Suprapubic skin (tissue), 4 donors: Measurements from ENCODE around the gene GRK7. TPM values are rescaled to one million over a fixed set of nuclear protein-coding genes. Genes with fewer than 3 reads are reported as not detected.
"Not testable (repeated sequence)": the region's sequence is repeated elsewhere in the genome, so short reads cannot be mapped to it uniquely, and the experiment has no call there.

ENCODE experiments used
- DNase-seq, 2 donors: peaks; one replicate each; pipeline ENCODE4 v3.0.0-alpha.2; 2019; ENCODE audit warnings: low spot score in 2 of 2
- H3K27ac ChIP-seq: fragments of 200-600 bp; sonication (generic); one replicate; pipeline ENCODE4 v1.5.1; 2019
- H3K27me3 ChIP-seq: fragments of 200-600 bp; sonication (generic); one replicate; pipeline ENCODE4 v1.5.1; 2019
- H3K36me3 ChIP-seq: fragments of 200-600 bp; sonication (generic); one replicate; pipeline ENCODE4 v1.5.1; 2019
- H3K4me1 ChIP-seq: fragments of 200-600 bp; sonication (generic); one replicate; pipeline ENCODE4 v1.5.1; 2019
- H3K4me3 ChIP-seq: fragments of 200-600 bp; sonication (generic); one replicate; pipeline ENCODE4 v1.5.1; 2019; ENCODE audit warnings: mild to moderate bottlenecking
- H3K9me3 ChIP-seq: fragments of 200-600 bp; sonication (generic); one replicate; pipeline ENCODE4 v1.5.1; 2019
- CTCF ChIP-seq, 2 donors: fragments of 200-600 bp in 1 of 2; fragments of 450-650 bp in 1 of 2; sonication (generic) in 1 of 2; IDR thresholded peaks; one replicate each; pipeline ENCODE4 v1.5.1; 2016 to 2019; ENCODE audit warnings: antibody characterized with exemption in 2 of 2, mild to moderate bottlenecking in 1 of 2, moderate library complexity in 1 of 2
- EP300 ChIP-seq: sonication (generic); formaldehyde crosslinking; IDR thresholded peaks from one replicate; pipeline ENCODE4 v1.6.1; 2017; ENCODE audit warnings: antibody characterized with exemption
- POLR2A ChIP-seq, 2 donors: fragments of 450-650 bp; IDR thresholded peaks; one replicate each; pipeline ENCODE4 v1.6.1; 2017; ENCODE audit warnings: antibody characterized with exemption in 2 of 2, mild to moderate bottlenecking in 2 of 2, moderate library complexity in 2 of 2
- POLR2AphosphoS5 ChIP-seq, 3 donors: sonication (generic); formaldehyde crosslinking; IDR thresholded peaks; one replicate each; pipeline ENCODE4 v1.6.1; 2017; ENCODE audit warnings: antibody characterized with exemption in 3 of 3
- WGBS: methylation state at CpG from one replicate; pipeline ENCODE4 v1.1.5; 2018; 5-methylcytosine and 5-hydroxymethylcytosine counted together
- total RNA-seq, 4 donors: library from RNA; depleted of rRNA; stranded (reverse); fragments of >200 nt; gene quantifications; one replicate each; pipeline ENCODE4 v1.1.0, GENCODE V29; 2016

The GRK7 gene
- total RNA-seq, 4 donors from 2014 or later, result 0.11 to 1.2 TPM; not detected in 2

- H3K4me3 ChIP-seq, result peak overlapping the region; percentile 88
- 62% methylated on average over 2 of the region's 2 CpGs for WGBS
- H3K36me3 ChIP-seq, result peaks cover 4% of the 10 kb centered on the region
- DNase-seq, result no peak
- TF ChIP-seq CTCF (IDR thresholded peaks at IDR 0.05) (no peak), POLR2AphosphoS5 (IDR thresholded peaks at IDR 0.05) (no peak), POLR2A (IDR thresholded peaks at IDR 0.05) (no peak), EP300 (no peak)
- H3K27me3 ChIP-seq, result no peaks in the 10 kb centered on the region
- peak overlapping the region; percentile 96 for H3K27ac ChIP-seq
- H3K4me1 ChIP-seq, result peaks cover 42% of the 10 kb centered on the region
- H3K9me3 ChIP-seq, result no peaks in the 10 kb centered on the region
Observed at GRCh38 chr3:141739731-141740130, 23.5 kb upstream of the GRK7 start.

- peak overlapping the region; percentile 88 for H3K4me3 ChIP-seq
- H3K4me1 ChIP-seq, result peaks cover 42% of the 10 kb centered on the region
Observed at GRCh38 chr3:141740349-141740748, 22.9 kb upstream of the GRK7 start.

GRCh38 chr3:141743305-141743704, 19.9 kb upstream of the GRK7 start:
- H3K27me3 ChIP-seq, result no peaks in the 10 kb centered on the region
- peaks cover 40% of the 10 kb centered on the region for H3K36me3 ChIP-seq
- peaks cover 42% of the 10 kb centered on the region for H3K4me1 ChIP-seq
- DNase-seq, result no peak
- no peak overlapping the region for H3K4me3 ChIP-seq
- H3K9me3 ChIP-seq, result no peaks in the 10 kb centered on the region
- TF ChIP-seq POLR2AphosphoS5 (IDR thresholded peaks at IDR 0.05) (no peak), CTCF (IDR thresholded peaks at IDR 0.05) (no peak), EP300 (no peak), POLR2A (IDR thresholded peaks at IDR 0.05) (no peak)
- H3K27ac ChIP-seq, result no peak overlapping the region
- 37% methylated on average over 1 of the region's 1 CpG for WGBS

More at GRCh38 chr3:141740349-141740748, 22.9 kb upstream of the GRK7 start:
- no peaks in the 10 kb centered on the region for H3K27me3 ChIP-seq
- H3K36me3 ChIP-seq, result peaks cover 10% of the 10 kb centered on the region
- no peak overlapping the region for H3K27ac ChIP-seq
- DNase-seq, result no peak
- no peaks in the 10 kb centered on the region for H3K9me3 ChIP-seq
- TF ChIP-seq POLR2AphosphoS5 (IDR thresholded peaks at IDR 0.05) (no peak), CTCF (IDR thresholded peaks at IDR 0.05) (no peak), EP300 (no peak), POLR2A (IDR thresholded peaks at IDR 0.05) (no peak)

- Histone ChIP-seq H3K27ac (no peak overlapping the region), H3K27me3 (no peaks in the 10 kb centered on the region), H3K36me3 (peaks cover 61% of the 10 kb centered on the region), H3K9me3 (no peaks in the 10 kb centered on the region), H3K4me1 (peaks cover 18% of the 10 kb centered on the region), H3K4me3 (no peak overlapping the region)
- DNase-seq, result no peak
- WGBS, result 69% methylated on average over 4 of the region's 4 CpGs
- TF ChIP-seq POLR2AphosphoS5 (IDR thresholded peaks at IDR 0.05) (no peak), CTCF (IDR thresholded peaks at IDR 0.05) (no peak), EP300 (no peak)
Observed at GRCh38 chr3:141746962-141747361, 16.2 kb upstream of the GRK7 start.

- WGBS, result 96% methylated on average over 3 of the region's 3 CpGs
- TF ChIP-seq POLR2AphosphoS5 (IDR thresholded peaks at IDR 0.05), result no peak
- no peak for TF ChIP-seq POLR2A (IDR thresholded peaks at IDR 0.05)
- Histone ChIP-seq H3K27ac (no peak overlapping the region), H3K9me3 (no peaks in the 10 kb centered on the region), H3K36me3 (peaks cover 34% of the 10 kb centered on the region), H3K4me1 (no peaks in the 10 kb centered on the region), H3K27me3 (no peaks in the 10 kb centered on the region), H3K4me3 (no peak overlapping the region)
- DNase-seq, result no peak
Observed at GRCh38 chr3:141753399-141753798, 9.8 kb upstream of the GRK7 start.

GRCh38 chr3:141754032-141754431, 9.2 kb upstream of the GRK7 start:
- no peak for DNase-seq
- H3K27ac ChIP-seq, result no peak overlapping the region
- peaks cover 29% of the 10 kb centered on the region for H3K36me3 ChIP-seq
- WGBS, result 89% methylated on average over 1 of the region's 1 CpG
- no peaks in the 10 kb centered on the region for H3K9me3 ChIP-seq
- no peaks in the 10 kb centered on the region for H3K4me1 ChIP-seq
- no peaks in the 10 kb centered on the region for H3K27me3 ChIP-seq
- no peak overlapping the region for H3K4me3 ChIP-seq
- TF ChIP-seq EP300 (no peak), POLR2A (IDR thresholded peaks at IDR 0.05) (no peak), POLR2AphosphoS5 (IDR thresholded peaks at IDR 0.05) (no peak), CTCF (IDR thresholded peaks at IDR 0.05) (no peak)

- not testable (repeated sequence) for H3K36me3 ChIP-seq, H3K27me3 ChIP-seq, H3K27ac ChIP-seq, H3K4me1 ChIP-seq, DNase-seq, H3K9me3 ChIP-seq, H3K4me3 ChIP-seq
- 94% methylated on average over 12 of the region's 19 CpGs for WGBS
Observed at GRCh38 chr3:141762552-141762951, 656 bp upstream of the GRK7 start.
